ENCODE measurements around the gene TCF4.

The TCF4 gene

GRCh38 chr18:55316486-55317184 lies 271.4 kb downstream of the TCF4 start:
- H3K4me3 ChIP-seq (ENCODE audit: low read depth, low read length) = no peak overlapping the region
- no peak for DNase-seq (ENCODE audit: low read depth)
- no peak for TF ChIP-seq CTCF (IDR thresholded peaks at IDR 0.05; ENCODE audit: control insufficient read depth, extremely low read depth, insufficient read depth)

GRCh38 chr18:55314615-55315237 lies 273.3 kb downstream of the TCF4 start:
- DNase-seq (ENCODE audit: low read depth) = no peak
- TF ChIP-seq CTCF (IDR thresholded peaks at IDR 0.05; ENCODE audit: control insufficient read depth, extremely low read depth, insufficient read depth) = no peak
- no peak overlapping the region for H3K4me3 ChIP-seq (ENCODE audit: low read depth, low read length)

DNA sequence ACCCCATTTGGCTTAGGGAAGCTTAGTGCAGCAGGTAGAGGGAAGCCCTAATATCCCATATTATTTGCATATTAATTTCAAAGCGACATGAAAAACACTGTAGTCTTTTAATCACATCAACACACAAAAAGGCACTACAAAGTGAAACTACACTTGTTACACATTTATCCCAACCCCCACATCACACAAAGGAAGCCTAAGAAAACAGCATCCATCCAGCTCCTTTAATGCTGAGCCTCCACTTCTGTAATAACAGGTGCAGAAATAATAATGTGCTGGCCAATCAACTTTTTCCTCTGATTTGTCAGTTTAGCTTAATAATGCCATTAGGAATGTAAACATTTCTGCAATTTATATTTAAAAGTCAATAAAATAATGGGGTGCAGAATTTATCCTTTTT lies 274.0 kb downstream of the TCF4 start:
- no peak for DNase-seq (ENCODE audit: low read depth)
- H3K4me3 ChIP-seq (ENCODE audit: low read depth, low read length) = no peak overlapping the region
- no peak for TF ChIP-seq CTCF (IDR thresholded peaks at IDR 0.05; ENCODE audit: control insufficient read depth, extremely low read depth, insufficient read depth)

DNA sequence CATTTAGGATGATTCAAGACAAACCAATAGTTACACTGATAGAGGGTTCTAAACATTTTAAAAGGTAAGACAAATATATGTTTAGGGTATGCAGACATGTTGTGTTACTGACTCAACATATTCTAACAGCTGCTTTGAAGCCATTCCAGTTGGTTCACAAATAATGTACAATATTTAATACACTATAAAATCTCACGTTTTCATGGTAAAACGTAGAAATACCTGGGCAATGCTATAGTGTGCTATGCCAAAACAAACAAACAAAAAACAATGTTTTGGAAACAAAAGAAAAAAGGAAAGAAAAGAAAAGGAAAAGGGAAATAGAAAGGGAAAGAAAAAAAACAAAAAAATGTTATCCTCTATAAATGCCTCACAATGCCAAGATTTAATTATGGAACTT lies 277.1 kb downstream of the TCF4 start:
- TF ChIP-seq CTCF (IDR thresholded peaks at IDR 0.05; ENCODE audit: control insufficient read depth, extremely low read depth, insufficient read depth) = no peak
- no peak overlapping the region for H3K4me3 ChIP-seq (ENCODE audit: low read depth, low read length)
- no peak for DNase-seq (ENCODE audit: low read depth)

GRCh38 chr18:55310044-55310676 lies 277.8 kb downstream of the TCF4 start:
- no peak overlapping the region for H3K4me3 ChIP-seq (ENCODE audit: low read depth, low read length)
- DNase-seq (ENCODE audit: low read depth) = no peak
- no peak for TF ChIP-seq CTCF (IDR thresholded peaks at IDR 0.05; ENCODE audit: control insufficient read depth, extremely low read depth, insufficient read depth)

DNA sequence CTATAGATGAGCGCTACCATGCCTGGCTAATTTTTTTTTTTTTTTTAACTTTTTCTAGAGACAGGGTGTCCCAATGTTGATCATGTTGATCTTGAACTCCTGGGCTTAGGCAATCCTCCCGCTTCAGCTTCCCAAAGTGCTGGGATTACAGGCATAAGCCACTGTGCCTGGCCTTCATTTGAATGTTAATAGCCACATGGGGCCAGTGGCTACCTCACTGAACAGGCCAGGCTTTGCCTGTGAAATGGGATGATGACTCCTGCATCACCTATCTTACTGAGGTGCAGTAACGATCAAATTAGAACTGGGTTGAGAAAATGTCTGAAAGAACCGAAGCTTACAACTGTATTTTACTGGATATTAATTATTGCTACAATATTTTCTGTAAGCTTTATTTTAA lies 278.7 kb downstream of the TCF4 start:
- DNase-seq (ENCODE audit: low read depth) = no peak
- H3K4me3 ChIP-seq (ENCODE audit: low read depth, low read length) = no peak overlapping the region
- no peak for TF ChIP-seq CTCF (IDR thresholded peaks at IDR 0.05; ENCODE audit: control insufficient read depth, extremely low read depth, insufficient read depth)
